Kidney (tissue), 14 donors: Measurements from ENCODE around the gene PDE4C. TPM values are rescaled to one million over a fixed set of nuclear protein-coding genes. Genes with fewer than 3 reads are reported as not detected.

Experiments used
- DNase-seq, 5 donors: peaks; one replicate each; pipeline ENCODE4 v3.0.0-alpha.2; 2013 to 2020
- FAIRE-seq: peaks from 2 replicates; lab custom pipeline; 2012; peaks lifted over from hg19 to GRCh38; lab: Jason Lieb, UNC
- H3K27ac ChIP-seq, 2 donors: one replicate each; pipeline ENCODE4 v1.7.0; 2013; ENCODE audit warnings: low read depth in 2 of 2, low read length in 2 of 2, inconsistent platforms in 1 of 2
- H3K27me3 ChIP-seq: one replicate; pipeline ENCODE4 v1.7.1; 2013; ENCODE audit warnings: low read length, inconsistent platforms; ENCODE audit not compliant: control insufficient read depth, insufficient read depth
- H3K36me3 ChIP-seq, 3 donors: one replicate each; pipeline versions ENCODE4 v1.7.0 to v1.7.1; 2013; ENCODE audit warnings: low read length in 3 of 3, control low read depth in 1 of 3, inconsistent platforms in 1 of 3; ENCODE audit not compliant: insufficient read depth in 3 of 3, control insufficient read depth in 2 of 3
- H3K4me1 ChIP-seq, 3 donors: one replicate each; pipeline versions ENCODE4 v1.7.0 to v1.7.1; 2013; ENCODE audit warnings: low read length in 3 of 3, inconsistent platforms in 1 of 3, low read depth in 1 of 3; ENCODE audit not compliant: control insufficient read depth in 2 of 3, insufficient read depth in 2 of 3
- H3K4me3 ChIP-seq, 3 donors: one replicate each; pipeline versions ENCODE4 v1.7.0 to v1.8.1; 2013; ENCODE audit warnings: low read length in 3 of 3, control low read depth in 1 of 3, inconsistent platforms in 1 of 3
- H3K9ac ChIP-seq, 3 donors: one replicate each; pipeline versions ENCODE4 v1.7.0 to v1.7.1; 2013; ENCODE audit warnings: low read length in 3 of 3, control low read depth in 1 of 3, inconsistent platforms in 1 of 3
- H3K9me3 ChIP-seq, 3 donors: one replicate each; pipeline versions ENCODE4 v1.7.0 to v1.7.1; 2013; ENCODE audit warnings: low read length in 3 of 3, control low read depth in 1 of 3, inconsistent platforms in 1 of 3; ENCODE audit not compliant: control insufficient read depth in 2 of 3, insufficient read depth in 1 of 3
- intact Hi-C: fragments of 100-400 bp; cut with DNase I; formaldehyde crosslinking; loops from one replicate; pipeline ENCODE4 v1.11.1; 2022
- polyA plus RNA-seq: library from polyadenylated mRNA; stranded (reverse); fragments of 350-450 nt; fragmentation: Illumina TruSeq; extraction: RNeasy Lipid Tissue Mini Kit (QIAGEN cat#74804); gene quantifications from one replicate; pipeline ENCODE4 v1.2.3, GENCODE V29; 2014; ENCODE audit warnings: low read depth, low replicate concordance; ENCODE audit not compliant: insufficient read depth
- total RNA-seq: library from RNA; stranded (reverse); fragmentation: NEBNext Ultra II Directional; extraction: Animal tissue kit (Norgen Biotek cat#: 25700); gene quantifications from one replicate; pipeline ENCODE4 v1.2.1, GENCODE V29; 2021
- TF ChIP-seq, protein P1 (sequence below): IDR thresholded peaks from 3 replicates; pipeline ENCODE4 v1.5.1; 2012; ENCODE audit warnings: mild to moderate bottlenecking, moderate library complexity, borderline replicate concordance; ENCODE audit not compliant: insufficient read depth; ENCODE audit errors: extremely low read depth
- donor health status: control.
- donor health status: control.
- donor health status: control.
- donor health status: control.
- donor health status: control.
- donor health status: DM: yes; HTN: yes; CAD: no.
- donor health status: Normal renal cell carcinoma (clear cell type).

Gene PDE4C
- total and polyA plus RNA-seq, 2 donors from 2014 or later = 2.0 TPM; not detected in 1

- DNase-seq (no peak), FAIRE-seq (no peak)
- intact Hi-C loops = no loop called here
- H3K36me3 ChIP-seq = no peaks in the 10 kb centered on the region
- TF ChIP-seq, protein P1, sequence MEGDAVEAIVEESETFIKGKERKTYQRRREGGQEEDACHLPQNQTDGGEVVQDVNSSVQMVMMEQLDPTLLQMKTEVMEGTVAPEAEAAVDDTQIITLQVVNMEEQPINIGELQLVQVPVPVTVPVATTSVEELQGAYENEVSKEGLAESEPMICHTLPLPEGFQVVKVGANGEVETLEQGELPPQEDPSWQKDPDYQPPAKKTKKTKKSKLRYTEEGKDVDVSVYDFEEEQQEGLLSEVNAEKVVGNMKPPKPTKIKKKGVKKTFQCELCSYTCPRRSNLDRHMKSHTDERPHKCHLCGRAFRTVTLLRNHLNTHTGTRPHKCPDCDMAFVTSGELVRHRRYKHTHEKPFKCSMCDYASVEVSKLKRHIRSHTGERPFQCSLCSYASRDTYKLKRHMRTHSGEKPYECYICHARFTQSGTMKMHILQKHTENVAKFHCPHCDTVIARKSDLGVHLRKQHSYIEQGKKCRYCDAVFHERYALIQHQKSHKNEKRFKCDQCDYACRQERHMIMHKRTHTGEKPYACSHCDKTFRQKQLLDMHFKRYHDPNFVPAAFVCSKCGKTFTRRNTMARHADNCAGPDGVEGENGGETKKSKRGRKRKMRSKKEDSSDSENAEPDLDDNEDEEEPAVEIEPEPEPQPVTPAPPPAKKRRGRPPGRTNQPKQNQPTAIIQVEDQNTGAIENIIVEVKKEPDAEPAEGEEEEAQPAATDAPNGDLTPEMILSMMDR = no peak
- H3K4me3 ChIP-seq = no peak overlapping the region
- no peak overlapping the region for H3K27ac ChIP-seq
- peaks cover 0 to 18% (median 0%) of the 10 kb centered on the region in 3 donors for H3K4me1 ChIP-seq
- no peaks in the 10 kb centered on the region for H3K9me3 ChIP-seq
- H3K27me3 ChIP-seq = peaks cover 7% of the 10 kb centered on the region
- H3K9ac ChIP-seq = no peak overlapping the region
Observed at GRCh38 chr19:18227781-18228271, 1.6 kb upstream of the PDE4C start.

DNA sequence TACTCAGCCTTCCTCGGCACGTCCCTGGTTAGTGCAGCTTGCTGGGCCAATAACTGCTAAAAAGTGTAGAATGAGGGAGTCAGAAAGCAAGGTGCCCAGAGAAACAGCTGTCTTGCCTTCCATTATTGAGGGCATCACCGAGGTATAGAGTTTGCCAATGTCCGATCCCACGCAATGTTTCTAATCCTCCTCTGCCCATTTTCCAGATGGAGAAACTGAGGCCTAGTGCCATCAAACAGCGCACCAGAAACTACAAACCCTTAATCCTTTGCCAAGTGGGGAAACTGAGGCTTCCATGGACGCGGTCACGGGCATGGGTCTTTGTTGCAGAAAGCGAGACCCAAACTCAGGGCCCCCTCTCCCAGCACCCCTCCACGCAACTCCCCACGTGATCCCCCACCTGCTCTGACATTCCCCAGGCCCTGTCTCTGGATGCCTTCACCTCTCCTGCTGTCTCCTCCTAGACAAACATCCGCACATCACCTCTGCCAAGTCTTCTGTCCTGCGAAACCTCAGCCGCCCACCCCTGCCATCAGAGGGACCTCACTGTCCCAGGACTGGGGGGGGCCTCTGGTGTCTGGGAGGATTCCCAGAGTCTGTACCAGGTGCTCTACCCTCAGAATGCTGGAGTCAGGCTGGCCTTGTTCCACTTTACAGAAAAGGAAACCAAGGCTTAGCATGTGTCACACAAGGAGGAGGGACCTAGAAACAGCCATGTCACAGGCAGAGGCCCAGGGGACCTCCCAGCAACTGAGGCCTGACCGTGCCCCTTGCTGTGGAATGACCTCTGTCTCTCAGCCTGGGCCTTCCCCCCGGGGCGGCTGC, 930 bp upstream of the PDE4C start:
- H3K9me3 ChIP-seq = no peaks in the 10 kb centered on the region
- peaks cover 0 to 18% (median 0%) of the 10 kb centered on the region in 3 donors for H3K4me1 ChIP-seq
- DNase-seq = no peak
- no peaks in the 10 kb centered on the region for H3K36me3 ChIP-seq
- TF ChIP-seq, protein P1 = no peak
- H3K27me3 ChIP-seq = peaks cover 7% of the 10 kb centered on the region
- FAIRE-seq = no peak
- intact Hi-C loops = no loop called here
- H3K27ac ChIP-seq = no peak overlapping the region
- H3K9ac ChIP-seq = no peak overlapping the region
- no peak overlapping the region for H3K4me3 ChIP-seq

GRCh38 chr19:18225355-18225701, 910 bp downstream of the PDE4C start:
- DNase-seq = peak in 1 of 5 donors; percentile 68
- Histone ChIP-seq H3K27ac (peak overlapping the region; percentile 71 to 73), H3K4me1 (peaks cover 0 to 19% (median 0%) of the 10 kb centered on the region in 3 donors), H3K36me3 (no peaks in the 10 kb centered on the region), H3K4me3 (no peak overlapping the region), H3K9ac (peak overlapping the region in 2 of 3 donors; percentile 19 to 34), H3K9me3 (no peaks in the 10 kb centered on the region), H3K27me3 (peaks cover 7% of the 10 kb centered on the region)
- TF ChIP-seq, protein P1 = no peak
- intact Hi-C loops = no loop called here
- FAIRE-seq = no peak
